HG03097 (cell line): ENCODE results near the gene DEFB119.
"Not testable (repeated sequence)": the region's sequence is repeated elsewhere in the genome, so short reads cannot be mapped to it uniquely, and the experiment has no call there.

Experiments
- ATAC-seq: cut with Tn5 transposase; IDR thresholded peaks from one replicate; pipeline ENCODE4 v1.9.1; 2021; ENCODE audit not compliant: unreplicated experiment, low FRiP score

DEFB119 gene, protein sequence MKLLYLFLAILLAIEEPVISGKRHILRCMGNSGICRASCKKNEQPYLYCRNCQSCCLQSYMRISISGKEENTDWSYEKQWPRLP

DNA sequence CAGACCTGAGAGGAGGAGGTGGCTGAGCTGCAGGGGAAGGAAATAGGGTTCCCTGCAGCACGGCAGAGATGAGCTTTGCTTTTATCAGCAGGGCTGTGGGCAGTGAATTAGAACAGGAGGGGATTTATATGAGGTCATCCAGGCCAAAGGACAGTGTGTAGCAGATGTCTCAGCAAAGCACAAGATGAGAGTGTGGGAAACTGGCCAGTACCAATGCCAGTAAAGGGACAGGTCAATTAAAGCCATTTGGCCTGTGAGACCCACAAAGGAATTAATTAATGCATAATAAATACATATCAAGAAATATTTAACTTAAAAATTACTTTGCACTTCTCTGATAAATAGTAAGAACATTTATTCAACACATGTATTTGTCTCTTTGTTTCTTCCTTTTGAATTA lies at the start of gene DEFB119:
Gene DEFB119, minus strand, starts transcription at position 101 of the 400 bp plus-strand sequence. CDS start 107 bp downstream, outside the sequence.
- ATAC-seq = no peak

DNA sequence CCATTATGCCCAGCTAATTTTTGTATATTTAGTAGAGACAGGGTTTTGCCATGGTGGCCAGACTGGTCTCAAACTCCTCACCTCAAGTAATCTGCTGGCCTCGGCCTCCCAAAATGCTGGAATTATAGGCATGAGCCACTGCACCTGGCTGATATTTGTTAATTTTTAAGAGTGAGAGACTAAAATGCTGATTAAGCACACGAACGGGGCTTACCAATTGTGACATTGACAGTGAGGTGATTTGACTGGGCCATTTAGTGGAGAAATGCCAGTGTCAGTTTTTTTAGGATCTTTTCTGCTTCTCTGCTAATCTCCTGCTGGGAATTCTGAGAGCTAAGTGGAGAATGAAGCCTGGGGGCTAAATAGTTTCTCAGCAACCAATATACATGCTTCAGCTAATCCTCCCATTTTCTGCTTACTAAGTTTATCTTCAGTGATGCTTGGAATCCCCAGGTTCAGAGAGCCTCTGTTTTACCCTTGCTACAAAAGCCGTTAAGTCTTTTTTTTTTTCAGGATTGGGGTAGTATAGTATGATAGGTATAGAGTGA lies 40.3 kb upstream of the DEFB119 start:
- ATAC-seq = no peak

DNA sequence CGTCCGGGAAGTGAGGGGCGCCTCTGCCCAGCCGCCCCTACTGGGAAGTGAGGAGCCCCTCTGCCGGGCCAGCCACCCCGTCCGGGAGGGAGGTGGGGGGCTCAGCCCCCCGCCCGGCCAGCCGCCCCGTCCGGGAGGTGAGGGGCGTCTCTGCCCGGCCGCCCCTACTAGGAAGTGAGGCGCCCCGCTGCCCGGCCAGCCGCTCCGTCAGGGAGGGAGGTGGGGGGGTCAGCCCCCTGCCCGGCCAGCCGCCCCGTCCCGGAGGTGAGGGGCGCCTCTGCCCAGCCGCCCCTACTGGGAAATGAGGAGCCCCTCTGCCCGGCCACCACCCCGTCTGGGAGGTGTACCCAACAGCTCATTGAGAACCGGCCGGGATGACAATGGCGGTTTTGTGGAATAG lies 37.2 kb upstream of the DEFB119 start:
- ATAC-seq = not testable (repeated sequence)

DNA sequence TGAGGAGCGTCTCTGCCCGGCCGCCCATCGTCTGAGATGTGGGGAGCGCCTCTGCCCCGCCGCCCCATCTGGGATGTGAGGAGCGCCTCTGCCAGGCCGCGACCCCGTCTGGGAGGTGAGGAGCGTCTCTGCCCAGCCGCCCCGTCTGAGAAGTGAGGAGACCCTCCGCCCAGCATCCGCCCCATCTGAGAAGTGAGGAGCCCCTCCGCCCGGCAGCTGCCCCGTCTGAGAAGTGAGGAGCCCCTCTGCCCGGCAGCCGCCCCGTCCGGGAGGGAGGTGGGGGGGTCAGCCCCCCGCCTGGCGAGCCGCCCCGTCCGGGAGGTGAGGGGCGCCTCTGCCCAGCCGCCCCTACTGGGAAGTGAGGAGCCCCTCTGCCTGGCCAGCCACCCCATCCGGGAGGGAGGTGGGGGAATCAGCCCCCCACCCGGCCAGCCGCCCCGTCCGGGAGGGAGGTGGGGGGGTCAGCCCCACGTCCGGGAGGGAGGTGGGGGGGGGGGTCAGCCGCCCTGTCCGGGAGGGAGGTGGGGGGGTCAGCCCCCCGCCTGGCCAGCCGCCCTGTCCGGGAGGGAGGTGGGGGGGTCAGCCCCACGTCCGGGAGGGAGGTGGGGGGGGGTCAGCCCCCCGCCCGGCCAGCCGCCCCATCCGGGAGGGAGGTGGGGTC lies 36.6 kb upstream of the DEFB119 start:
- ATAC-seq = not testable (repeated sequence)

DNA sequence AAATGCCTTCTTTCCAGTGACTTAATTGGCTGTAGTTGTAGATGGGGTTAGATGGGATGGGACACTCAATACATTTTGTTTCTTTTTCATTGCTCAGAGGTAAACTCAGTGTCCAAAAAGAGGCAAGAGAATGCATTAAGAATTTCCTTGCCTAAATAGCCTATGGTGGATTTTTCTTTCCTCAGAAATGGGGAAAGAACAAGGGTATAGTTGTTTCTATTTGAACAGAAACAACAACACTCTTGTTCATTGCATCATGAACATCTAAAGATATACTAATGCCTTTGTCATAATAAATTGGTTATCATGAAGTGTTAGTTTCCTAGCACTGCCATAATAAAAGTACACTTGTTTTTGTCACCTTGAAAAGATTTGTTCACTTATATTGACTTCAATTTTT lies 35.4 kb upstream of the DEFB119 start:
- no peak for ATAC-seq

DNA sequence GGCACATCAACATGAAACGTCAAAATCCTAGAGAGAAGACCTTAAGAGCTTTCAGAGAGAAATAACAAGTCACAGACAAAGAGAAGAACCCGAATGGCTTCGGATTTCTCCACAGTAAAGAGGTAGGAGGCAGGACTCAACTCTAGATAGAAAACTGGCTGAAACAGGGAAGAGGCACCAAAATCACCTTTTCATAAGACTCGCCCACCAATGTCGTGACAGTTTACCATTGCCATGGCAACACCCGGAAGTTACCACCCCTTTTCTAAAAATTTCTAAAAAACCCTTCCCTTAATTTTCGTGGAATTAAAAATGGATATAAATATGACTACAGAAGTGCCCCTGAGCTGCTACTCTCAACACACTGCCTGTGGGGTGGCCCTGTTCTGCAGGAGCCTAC lies 27.9 kb upstream of the DEFB119 start:
- ATAC-seq = no peak

DNA sequence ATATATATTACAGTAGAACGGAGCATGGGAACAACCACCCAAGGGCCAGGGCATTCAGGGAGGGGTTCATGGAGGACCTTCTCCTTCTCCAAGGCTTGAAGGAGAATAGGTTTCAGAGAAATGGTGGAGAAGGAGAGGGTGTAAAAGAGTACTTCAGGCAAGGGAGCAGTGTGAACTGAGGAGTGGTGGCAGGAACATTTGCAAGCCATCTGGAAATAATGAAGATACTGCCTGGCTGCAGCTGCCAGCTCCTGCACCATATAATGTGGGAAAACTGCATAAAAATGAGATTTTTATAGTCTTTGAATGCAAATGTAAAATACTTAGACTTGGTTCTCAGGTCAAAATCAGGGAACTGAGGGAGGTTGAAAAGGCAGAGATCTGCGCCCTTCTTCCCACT lies 25.3 kb upstream of the DEFB119 start:
- no peak for ATAC-seq

DNA sequence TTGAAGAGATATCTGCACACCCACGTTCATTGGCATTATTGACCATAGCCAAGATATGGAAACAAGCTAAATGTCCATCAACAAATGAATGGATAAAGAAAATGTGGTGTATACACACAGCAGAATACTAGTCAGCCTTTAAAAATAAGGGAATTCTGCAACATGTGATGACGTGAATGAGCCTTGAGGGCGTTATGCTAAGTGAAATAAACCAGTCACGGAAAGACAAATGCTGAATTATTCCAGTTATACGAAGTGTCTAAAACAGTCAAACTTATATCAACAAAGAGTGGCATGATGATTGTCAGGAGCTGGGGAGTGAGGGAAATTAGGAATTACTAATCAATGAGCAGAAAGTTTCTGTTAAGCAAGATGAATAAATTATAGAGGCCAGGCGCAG lies 24.0 kb upstream of the DEFB119 start:
- ATAC-seq = no peak

DNA sequence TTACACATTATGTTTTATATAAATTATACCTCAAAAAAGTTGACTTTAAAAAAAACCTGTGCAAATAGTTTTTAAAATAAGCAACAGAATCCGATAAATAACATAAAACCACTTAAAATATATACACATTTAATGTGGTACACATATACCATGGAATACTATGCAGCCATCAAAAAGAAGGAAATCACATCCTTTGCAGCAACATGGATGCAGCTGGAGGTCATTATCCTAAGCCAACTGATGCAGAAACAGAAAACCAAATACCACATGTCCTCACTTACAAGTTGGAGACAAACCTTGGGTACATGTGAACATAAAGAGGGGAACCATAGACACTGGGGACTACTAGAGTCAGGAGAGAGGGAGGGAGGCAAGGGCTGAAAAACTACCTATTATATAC lies 19.6 kb upstream of the DEFB119 start:
- ATAC-seq = no peak

DNA sequence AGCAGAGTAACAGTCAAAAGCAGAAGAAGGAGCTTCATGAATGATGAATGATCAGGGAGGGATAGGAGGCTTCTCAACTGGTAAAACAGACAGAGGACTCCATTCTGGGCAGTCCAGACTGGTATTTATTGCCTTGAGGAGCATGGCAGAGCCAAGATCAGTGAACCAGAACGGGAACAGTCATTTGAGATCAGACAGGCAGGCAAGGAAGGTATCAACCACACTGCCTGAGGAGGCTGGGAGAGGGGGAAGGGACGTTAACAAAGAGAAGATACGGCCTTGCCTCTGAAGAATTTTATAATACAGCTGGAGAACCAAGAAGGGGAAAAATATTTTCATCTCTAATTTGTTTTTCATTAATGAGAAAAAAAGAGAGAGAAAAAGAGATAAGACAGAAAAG lies 15.7 kb upstream of the DEFB119 start, which contains the start of gene DEFB121:
Gene DEFB121, minus strand, starts transcription at position 101 of the 400 bp plus-strand sequence. Its CDS starts 63 bp downstream, at position 38.
- no peak for ATAC-seq

DNA sequence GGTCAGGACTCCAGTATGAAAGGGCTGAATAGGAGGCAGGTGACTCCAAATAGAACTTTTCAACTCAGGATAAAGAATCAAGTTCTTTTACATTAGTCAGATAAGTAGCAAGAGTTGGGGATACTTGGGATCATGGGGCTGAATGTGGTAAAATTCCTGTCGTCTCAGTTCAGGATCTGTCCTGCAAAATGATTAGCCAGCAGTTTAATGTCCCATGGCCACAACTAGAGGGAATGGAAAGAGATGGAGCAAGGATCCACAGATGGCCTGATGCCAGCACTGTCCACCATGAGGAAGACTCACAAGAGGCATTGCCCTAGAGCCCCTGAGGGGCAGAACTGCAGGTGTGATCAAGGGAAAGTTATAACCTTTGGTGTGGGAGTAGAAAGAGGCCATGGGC lies 13.5 kb upstream of the DEFB119 start:
- no peak for ATAC-seq

DNA sequence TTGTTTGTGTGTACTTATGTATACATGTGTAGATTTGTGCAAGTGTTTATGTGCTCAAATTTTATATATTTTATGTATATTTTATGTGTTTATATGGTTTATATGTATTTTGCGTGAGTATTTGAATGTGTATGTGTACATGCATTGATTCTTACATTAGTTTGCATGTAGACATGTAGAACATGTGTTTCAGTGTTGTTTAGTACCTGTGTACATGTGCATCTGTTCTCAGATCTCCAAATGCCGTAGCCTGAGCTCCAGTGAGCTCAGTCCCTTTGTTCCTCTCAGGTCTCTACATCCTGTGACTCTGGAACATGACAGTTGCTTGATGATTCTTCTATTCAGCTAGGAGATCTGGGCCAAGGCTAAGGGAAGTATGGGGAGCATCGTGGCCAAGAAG lies 4.5 kb upstream of the DEFB119 start:
- no peak for ATAC-seq

DNA sequence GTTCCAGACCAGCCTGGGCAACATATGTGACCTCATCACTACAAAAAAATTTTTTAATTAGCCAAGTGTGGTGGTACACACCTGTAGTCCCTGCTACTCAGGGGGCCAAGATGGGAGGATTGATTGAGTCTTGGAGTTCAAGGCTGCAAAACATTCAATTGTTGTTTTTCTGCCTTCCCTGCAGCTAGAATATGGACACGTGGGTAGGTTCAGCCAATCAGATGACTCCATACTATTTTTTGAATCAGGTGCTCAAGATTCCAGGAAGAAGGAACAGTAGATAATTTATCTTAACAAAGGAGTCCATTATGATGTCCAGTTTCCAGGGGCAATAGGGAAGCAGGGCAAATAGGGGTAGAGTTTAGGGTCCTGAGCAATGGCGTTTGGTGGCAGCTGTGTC lies 2.4 kb upstream of the DEFB119 start:
- ATAC-seq = no peak

DNA sequence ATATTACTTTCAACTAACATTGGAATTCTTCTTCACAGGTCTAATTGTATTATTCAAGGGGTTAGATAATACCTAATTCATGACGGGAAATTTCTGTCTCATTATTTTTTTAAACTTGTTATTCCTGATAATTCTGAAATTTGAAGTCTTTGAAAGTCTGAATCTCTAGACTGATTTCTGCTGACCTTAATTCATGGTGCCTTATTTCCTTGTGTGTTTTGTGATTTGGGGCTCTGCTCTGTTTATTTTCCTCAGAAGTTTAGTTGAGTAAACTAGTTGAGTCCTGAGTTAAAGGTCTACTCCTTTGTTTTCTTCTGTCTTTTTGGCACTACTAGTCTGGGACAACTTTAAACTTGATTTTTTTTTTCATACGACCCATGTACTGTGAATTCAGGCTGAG lies 16.0 kb downstream of the DEFB119 start:
- no peak for ATAC-seq

DNA sequence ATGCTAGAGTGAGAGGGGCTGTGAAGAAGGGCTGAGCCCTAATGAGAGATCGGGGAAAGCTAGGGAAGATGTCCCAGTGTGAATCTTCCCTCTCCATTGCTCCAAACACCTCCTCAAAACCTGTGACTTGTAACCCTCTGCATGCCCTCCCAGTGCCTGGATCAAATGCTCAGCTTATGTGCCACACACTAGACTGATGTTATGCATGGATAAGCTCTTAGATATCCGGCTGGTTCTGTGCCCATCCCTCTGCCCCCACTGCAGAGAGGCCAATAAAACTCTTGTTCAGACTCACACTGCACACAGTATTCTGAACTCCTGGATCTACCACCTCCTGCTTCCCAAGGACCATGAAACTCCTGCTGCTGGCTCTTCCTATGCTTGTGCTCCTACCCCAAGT lies 22.1 kb downstream of the DEFB119 start, which contains the start of gene DEFB118:
Gene DEFB118, plus strand, starts transcription at position 301 of the 400 bp plus-strand sequence. Its CDS starts 50 bp downstream, at position 351.
- no peak for ATAC-seq

DNA sequence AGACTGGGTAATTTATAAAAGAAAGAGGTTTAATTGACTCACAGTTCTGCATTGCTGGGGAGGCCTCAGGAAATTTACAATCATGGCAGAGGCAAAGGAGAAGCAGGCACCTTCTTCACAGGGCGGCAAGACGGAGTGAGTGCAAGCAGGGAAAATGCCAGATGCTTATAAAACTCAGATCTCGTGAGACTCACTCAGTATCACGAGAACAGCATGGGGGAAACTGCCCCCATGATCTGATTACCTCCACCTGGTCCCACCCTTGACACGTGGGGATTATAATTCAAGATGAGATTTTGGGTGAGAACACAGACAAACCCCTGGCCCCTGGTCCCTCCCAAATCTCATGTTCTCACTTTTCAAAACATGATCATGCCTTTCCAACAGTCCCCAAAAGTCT lies 26.1 kb downstream of the DEFB119 start:
- not testable (repeated sequence) for ATAC-seq

DNA sequence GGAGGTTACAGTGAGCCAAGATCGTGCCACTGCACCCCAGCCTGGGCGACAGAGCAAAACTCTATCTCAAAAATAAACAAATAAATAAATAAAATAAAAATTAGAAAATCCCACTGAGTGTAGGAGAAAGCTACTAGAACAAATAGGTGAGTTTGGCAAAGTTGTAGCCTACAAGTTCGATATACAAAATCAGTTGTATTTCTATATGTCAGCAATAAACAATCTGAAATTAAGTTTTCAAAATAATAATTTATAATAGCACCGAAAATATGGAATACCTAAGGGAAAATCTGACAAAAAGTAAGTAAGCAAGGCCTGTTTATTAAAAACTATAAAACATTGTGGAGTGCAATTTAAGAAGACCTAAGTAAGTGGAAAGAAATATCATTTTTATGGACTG lies 27.1 kb downstream of the DEFB119 start:
- ATAC-seq = no peak

DNA sequence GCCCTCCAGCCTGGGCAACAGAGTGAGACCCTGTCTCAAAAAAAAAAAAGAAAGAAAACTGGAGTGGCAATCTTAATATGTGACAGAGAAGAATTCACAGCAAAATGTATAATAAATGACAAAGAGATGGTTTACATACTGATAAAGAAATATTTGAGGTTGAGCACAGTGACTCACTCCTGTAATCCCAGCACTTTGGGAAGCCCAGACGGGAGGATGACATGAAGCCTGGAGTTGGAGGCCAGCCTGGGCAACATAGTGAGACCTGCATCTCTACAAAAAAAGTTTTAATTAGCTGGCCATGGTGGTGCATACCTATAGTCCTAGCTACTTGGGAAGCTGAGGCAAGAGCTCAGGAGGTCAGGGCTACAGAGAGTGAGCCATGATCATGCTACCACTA lies 34.4 kb downstream of the DEFB119 start:
- ATAC-seq = no peak

DNA sequence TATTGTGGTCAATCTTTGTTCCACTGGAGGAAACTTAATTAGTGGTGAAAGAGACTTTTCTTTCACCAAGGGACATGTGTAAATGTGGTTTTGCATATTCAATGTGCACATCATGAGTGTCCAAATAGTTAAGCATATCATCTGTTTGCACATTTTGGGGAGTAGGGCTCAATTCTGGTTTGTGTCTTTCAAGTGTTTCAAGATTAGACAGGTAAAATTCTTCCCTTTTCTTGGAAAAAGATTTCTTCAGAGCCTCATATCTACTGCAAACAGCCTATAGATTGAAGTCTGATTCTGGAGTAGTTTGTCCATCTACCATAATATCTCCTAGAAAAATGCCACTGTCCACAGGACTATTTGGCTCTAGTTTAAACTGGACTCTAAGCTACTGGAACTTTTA lies 48.9 kb downstream of the DEFB119 start:
- no peak for ATAC-seq

DNA sequence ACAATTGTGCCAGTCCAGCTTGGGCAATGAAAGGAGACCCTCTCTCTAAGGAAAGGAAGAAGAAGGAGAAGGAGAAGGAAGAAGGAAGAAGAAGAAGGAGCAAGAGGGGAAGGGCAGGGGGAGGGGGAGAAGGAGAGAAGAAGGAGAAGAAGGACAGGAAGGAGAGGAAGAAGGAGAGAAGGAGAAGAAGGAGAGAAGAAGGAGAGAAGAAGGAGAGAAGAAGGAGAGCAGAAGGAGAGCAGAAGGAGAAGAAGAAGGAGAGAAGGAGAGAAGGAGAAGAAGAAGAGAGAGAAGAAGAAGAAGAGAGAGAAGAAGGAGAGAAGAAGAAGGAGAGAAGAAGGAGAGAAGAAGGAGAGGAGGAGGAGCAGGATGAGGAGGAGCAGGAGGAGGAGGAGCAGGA lies 59.5 kb downstream of the DEFB119 start:
- no peak for ATAC-seq
